Upper lobe of left lung (tissue), 4 donors: ENCODE data around the gene CFAP58.

Experiments used
- CTCF ChIP-seq, 6 experiments: fragments of 450-650 bp in 4 of 6; fragments of 200-600 bp in 2 of 6; sonication (generic) in 2 of 6; IDR thresholded peaks; one replicate each; pipeline ENCODE4 v1.5.1; 2016 to 2019; ENCODE audit warnings: antibody characterized with exemption in 6 of 6
- POLR2A ChIP-seq, 4 donors: fragments of 450-650 bp; IDR thresholded peaks; one replicate each; pipeline ENCODE4 v1.5.1; 2016 to 2017; ENCODE audit warnings: antibody characterized with exemption in 4 of 4, mild to moderate bottlenecking in 2 of 4

- TF ChIP-seq CTCF (IDR thresholded peaks at IDR 0.05) (no peak), POLR2A (IDR thresholded peaks at IDR 0.05) (no peak)
Measured at GRCh38 chr10:104472505-104472904, 118.9 kb downstream of the CFAP58 start.
